NOMO-1 treated with DMSO at 0.1 percent for 48 hours (cell line): ENCODE data around the gene SEC16A.

Experiments used
- DNase-seq: peaks from one replicate; lab custom pipeline; 2025; ENCODE audit not compliant: unreplicated experiment; lab: John Stamatoyannopoulos, UW

SEC16A gene

GRCh38 chr9:136519263-136520052 lies 36.6 kb upstream of the SEC16A start:
- no peak for DNase-seq

GRCh38 chr9:136518623-136519022 lies 35.8 kb upstream of the SEC16A start:
- no peak for DNase-seq

- DNase-seq, result no peak
Measured at GRCh38 chr9:136517950-136518349, 35.1 kb upstream of the SEC16A start.

GRCh38 chr9:136517012-136517743 lies 34.3 kb upstream of the SEC16A start:
- no peak for DNase-seq

- no peak for DNase-seq
Measured at GRCh38 chr9:136516191-136516654, 33.4 kb upstream of the SEC16A start.

- DNase-seq, result no peak
Measured at GRCh38 chr9:136515276-136515675, 32.4 kb upstream of the SEC16A start.

GRCh38 chr9:136514022-136514714 lies 31.3 kb upstream of the SEC16A start:
- DNase-seq, result no peak

- DNase-seq, result no peak
Measured at GRCh38 chr9:136513191-136513590, 30.4 kb upstream of the SEC16A start.

GRCh38 chr9:136512651-136513071 lies 29.8 kb upstream of the SEC16A start:
- DNase-seq, result no peak

GRCh38 chr9:136511670-136512592 lies 29.1 kb upstream of the SEC16A start:
- DNase-seq, result no peak

- DNase-seq, result no peak
Measured at GRCh38 chr9:136511144-136511669, 28.4 kb upstream of the SEC16A start.

GRCh38 chr9:136510561-136510960 lies 27.7 kb upstream of the SEC16A start:
- DNase-seq, result no peak

GRCh38 chr9:136509549-136509948 lies 26.7 kb upstream of the SEC16A start:
- DNase-seq, result no peak

GRCh38 chr9:136508729-136509500 lies 26.1 kb upstream of the SEC16A start:
- DNase-seq, result no peak

GRCh38 chr9:136507992-136508375 lies 25.1 kb upstream of the SEC16A start:
- no peak for DNase-seq

GRCh38 chr9:136507221-136507991 lies 24.6 kb upstream of the SEC16A start:
- no peak for DNase-seq

- DNase-seq, result no peak
Measured at GRCh38 chr9:136506425-136506824, 23.6 kb upstream of the SEC16A start.

- DNase-seq, result no peak
Measured at GRCh38 chr9:136505406-136506403, 22.9 kb upstream of the SEC16A start.
